ENCODE results near the gene PLCL1.

PLCL1 gene

DNA sequence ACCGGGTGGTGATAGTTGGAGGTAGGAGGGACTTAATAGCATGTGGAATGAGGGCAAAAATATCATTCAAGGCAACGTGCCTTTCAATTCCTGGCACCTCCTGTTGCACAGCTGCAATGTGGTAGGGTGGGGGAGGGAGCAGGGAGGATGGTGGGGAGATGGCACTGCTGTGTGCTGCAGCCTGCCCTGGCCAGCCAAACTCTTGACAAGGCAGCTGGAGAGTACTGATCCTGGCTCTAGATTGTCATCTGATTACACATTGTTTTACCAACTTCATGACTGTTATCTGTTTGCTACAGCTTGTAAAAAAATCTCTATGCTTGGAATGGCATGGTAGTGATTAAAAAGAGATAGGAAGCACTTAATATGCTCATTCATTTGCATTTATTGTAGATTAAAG is 47.7 kb downstream of the PLCL1 start:
- TF ChIP-seq, protein P1, sequence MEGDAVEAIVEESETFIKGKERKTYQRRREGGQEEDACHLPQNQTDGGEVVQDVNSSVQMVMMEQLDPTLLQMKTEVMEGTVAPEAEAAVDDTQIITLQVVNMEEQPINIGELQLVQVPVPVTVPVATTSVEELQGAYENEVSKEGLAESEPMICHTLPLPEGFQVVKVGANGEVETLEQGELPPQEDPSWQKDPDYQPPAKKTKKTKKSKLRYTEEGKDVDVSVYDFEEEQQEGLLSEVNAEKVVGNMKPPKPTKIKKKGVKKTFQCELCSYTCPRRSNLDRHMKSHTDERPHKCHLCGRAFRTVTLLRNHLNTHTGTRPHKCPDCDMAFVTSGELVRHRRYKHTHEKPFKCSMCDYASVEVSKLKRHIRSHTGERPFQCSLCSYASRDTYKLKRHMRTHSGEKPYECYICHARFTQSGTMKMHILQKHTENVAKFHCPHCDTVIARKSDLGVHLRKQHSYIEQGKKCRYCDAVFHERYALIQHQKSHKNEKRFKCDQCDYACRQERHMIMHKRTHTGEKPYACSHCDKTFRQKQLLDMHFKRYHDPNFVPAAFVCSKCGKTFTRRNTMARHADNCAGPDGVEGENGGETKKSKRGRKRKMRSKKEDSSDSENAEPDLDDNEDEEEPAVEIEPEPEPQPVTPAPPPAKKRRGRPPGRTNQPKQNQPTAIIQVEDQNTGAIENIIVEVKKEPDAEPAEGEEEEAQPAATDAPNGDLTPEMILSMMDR (IDR thresholded peaks at IDR 0.05; ENCODE audit: borderline replicate concordance, insufficient read depth, low read depth, low read length) = no peak
- H3K4me3 ChIP-seq (ENCODE audit: low read depth, low read length) = no peak overlapping the region

DNA sequence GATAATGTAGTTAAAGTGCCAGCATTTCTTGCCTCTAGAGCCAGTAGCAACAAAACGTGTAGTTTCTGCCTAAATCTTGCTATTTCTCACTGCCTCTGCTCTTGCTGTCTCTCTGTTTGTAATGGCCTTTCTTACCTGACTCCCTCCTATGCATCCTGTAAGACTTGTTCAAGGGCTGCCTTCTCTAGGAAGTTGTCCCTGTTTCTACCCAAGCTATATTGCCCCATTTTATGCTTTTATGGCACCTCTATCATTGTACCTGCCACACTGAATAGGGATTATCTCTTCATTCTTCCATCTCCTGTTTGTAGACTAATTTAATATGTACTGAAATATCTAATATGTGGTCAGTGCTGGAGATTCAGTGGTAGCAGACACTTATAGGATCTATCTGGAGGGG is 49.2 kb downstream of the PLCL1 start:
- no peak overlapping the region for H3K4me3 ChIP-seq (ENCODE audit: low read depth, low read length)
- TF ChIP-seq, protein P1 (IDR thresholded peaks at IDR 0.05; ENCODE audit: borderline replicate concordance, insufficient read depth, low read depth, low read length) = no peak

DNA sequence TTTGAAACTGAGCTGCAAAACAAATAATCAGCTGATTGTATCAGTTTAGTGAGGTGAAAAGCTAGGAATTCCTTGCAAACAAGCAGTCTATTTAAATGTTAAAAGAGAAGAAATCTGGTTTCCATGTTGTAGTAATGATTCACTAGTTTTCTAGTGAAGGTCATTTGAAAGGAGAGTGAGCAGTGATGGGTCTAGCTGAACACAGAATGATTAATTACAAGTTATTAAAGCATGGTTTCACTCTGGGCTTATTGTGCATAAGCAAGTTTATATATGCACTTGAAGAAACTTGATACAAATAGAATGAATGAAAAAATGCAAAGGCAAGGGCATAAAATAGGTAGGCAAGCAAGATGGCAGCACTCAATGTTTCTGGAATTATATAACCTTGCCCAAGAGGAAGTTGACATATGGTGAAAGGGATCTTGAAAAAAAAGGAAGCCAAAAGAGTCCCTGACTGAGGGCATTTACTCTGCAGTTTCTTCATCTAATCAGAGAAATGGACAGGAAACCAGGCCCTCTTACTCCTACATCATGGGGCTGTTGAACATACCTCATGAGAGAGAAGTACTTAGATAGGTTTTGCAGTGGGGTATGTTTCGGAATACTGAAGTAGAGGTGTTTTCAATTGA is 53.2 kb downstream of the PLCL1 start:
- TF ChIP-seq, protein P1 (IDR thresholded peaks at IDR 0.05; ENCODE audit: borderline replicate concordance, insufficient read depth, low read depth, low read length) = no peak
- no peak overlapping the region for H3K4me3 ChIP-seq (ENCODE audit: low read depth, low read length)

DNA sequence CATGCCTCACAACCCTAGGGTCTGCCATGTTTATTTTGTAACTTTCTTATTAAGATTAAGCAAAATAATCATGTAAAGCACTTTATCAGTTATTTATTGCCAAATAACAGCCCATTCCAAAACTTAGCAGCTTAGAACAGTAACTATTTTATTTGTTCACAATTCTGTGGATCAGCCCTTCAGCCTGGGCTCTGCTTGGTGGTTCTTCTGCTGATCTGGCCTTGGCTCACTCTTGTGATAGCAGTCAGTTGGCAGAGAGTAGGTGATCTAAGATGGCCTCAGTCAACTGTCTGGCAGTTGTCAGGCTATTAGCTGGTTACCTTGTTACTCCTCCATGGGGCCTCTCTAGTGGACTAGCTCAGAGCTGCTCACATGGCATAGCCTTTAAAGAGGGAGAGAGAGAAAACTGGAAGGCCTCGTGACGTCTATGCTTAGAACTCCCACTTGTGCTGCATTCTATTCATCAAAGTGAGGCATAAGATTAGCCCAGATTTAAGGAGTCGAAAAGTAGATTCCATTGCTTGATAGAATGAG is 54.3 kb downstream of the PLCL1 start:
- H3K4me3 ChIP-seq (ENCODE audit: low read depth, low read length) = no peak overlapping the region
- TF ChIP-seq, protein P1 (IDR thresholded peaks at IDR 0.05; ENCODE audit: borderline replicate concordance, insufficient read depth, low read depth, low read length) = no peak

DNA sequence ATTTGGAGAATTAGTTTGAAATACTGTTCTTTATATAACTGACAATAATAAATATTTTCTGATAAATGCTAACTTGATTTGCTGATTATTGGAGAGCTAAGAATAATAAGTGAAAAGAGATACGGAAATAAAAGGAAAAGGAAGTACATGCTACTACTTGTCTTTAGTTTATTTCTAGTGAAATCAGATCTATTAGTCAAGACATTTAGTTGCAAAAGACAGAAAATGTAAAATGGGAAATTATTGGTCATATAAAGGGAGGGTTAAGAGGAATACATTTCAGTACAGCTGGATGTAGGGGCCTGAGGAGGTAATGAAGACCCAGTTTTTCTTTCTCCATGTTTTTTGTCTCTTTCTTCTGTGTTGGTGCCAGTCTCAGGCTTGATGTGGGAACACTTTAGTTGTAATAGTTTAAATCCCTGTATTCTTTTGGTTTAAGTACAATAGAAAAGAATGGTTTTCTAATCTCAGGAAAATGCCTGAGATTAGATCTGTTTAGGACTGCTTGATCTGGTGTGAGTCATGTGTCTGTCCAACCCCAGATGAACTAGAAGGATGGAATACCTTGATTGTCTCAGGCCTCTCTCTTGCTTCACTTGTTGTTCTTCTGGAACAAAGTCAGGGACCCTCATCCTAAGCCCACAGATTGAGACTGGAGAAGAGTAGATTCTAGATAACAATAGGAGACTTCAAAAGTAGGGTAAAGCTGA is 58.0 kb downstream of the PLCL1 start:
- TF ChIP-seq, protein P1 (IDR thresholded peaks at IDR 0.05; ENCODE audit: borderline replicate concordance, insufficient read depth, low read depth, low read length) = no peak
- no peak overlapping the region for H3K4me3 ChIP-seq (ENCODE audit: low read depth, low read length)

DNA sequence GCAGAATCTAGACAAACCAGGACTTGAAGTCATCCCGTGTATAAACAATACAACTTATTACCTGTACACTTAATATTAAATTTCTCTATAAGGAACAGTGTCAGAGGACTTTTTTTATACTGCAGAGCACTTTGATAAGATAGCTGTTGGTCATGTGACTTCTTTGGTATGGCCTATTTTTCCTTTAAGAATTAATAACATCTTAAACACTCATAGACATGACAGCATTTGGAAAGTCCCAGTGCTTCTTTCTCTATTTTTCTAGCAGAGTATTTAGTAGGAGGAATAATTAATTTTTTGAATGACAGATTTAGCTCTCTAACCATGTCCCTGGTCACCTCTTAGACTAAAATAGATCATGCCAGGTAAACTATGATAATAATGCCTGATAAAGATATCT is 59.4 kb downstream of the PLCL1 start:
- TF ChIP-seq, protein P1 (IDR thresholded peaks at IDR 0.05; ENCODE audit: borderline replicate concordance, insufficient read depth, low read depth, low read length) = no peak
- no peak overlapping the region for H3K4me3 ChIP-seq (ENCODE audit: low read depth, low read length)

DNA sequence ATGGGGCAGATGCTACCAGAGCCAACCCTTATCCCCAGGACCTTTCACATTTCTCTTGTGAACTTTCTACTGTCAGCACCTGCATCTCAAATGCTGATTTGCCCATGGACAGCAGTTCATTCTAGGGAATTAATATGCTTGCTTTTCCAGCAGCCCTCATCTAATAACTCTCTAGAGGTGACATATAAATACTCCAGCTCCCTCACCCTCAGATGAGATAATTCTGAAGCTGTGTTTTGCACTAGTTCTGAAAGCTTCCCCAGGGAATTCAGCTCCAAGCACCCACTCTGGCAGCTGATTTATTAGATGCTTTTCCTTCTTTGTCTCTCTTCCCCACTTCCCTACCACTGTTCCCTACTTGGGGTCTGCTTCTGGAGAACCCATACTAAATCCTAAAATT is 62.1 kb downstream of the PLCL1 start:
- no peak overlapping the region for H3K4me3 ChIP-seq (ENCODE audit: low read depth, low read length)
- TF ChIP-seq, protein P1 (IDR thresholded peaks at IDR 0.05; ENCODE audit: borderline replicate concordance, insufficient read depth, low read depth, low read length) = no peak
